Kidney epithelial cell (primary cell): ENCODE results near the gene C22orf31. TPM values are rescaled to one million over a fixed set of nuclear protein-coding genes. Genes with fewer than 3 reads are reported as not detected.
A peak's percentile ranks its signal among the peaks of the same experiment; 100 is the strongest.

Experiments used
- DNase-seq: peaks from one replicate; pipeline ENCODE4 v3.0.0-alpha.2; 2010; ENCODE audit warnings: low read depth
- H3K27me3 ChIP-seq: 2 replicates; pipeline ENCODE4 v1.6.0; 2011; ENCODE audit warnings: low read length; ENCODE audit not compliant: control insufficient read depth, insufficient read depth
- H3K36me3 ChIP-seq: 2 replicates; pipeline ENCODE4 v1.5.1; 2011; ENCODE audit warnings: low read length; ENCODE audit not compliant: control insufficient read depth, insufficient read depth
- H3K4me3 ChIP-seq: 2 replicates; pipeline ENCODE4 v1.5.1; 2011; ENCODE audit warnings: low read depth, mild to moderate bottlenecking, control low read depth, low read length
- CTCF ChIP-seq: IDR thresholded peaks from 2 replicates; pipeline ENCODE4 v1.5.1; 2011; ENCODE audit warnings: mild to moderate bottlenecking, moderate library complexity, low read length, control low read depth, inconsistent platforms; ENCODE audit not compliant: insufficient read depth, poor library complexity, severe bottlenecking
- total RNA-seq: library from RNA; depleted of rRNA; stranded (reverse); fragments of >200 nt; gene quantifications from 2 replicates; pipeline ENCODE4 v1.2.3, GENCODE V29; 2015

The C22orf31 gene
- total RNA-seq, 1 donor from 2014 or later = not detected

GRCh38 chr22:29073618-29074275 is 12.1 kb upstream of the C22orf31 start:
- no peak for TF ChIP-seq CTCF
- Histone ChIP-seq H3K36me3 (no peaks in the 10 kb centered on the region), H3K4me3 (peak overlapping the region; percentile 59), H3K27me3 (peaks cover 11% of the 10 kb centered on the region)
- DNase-seq = no peak

DNA sequence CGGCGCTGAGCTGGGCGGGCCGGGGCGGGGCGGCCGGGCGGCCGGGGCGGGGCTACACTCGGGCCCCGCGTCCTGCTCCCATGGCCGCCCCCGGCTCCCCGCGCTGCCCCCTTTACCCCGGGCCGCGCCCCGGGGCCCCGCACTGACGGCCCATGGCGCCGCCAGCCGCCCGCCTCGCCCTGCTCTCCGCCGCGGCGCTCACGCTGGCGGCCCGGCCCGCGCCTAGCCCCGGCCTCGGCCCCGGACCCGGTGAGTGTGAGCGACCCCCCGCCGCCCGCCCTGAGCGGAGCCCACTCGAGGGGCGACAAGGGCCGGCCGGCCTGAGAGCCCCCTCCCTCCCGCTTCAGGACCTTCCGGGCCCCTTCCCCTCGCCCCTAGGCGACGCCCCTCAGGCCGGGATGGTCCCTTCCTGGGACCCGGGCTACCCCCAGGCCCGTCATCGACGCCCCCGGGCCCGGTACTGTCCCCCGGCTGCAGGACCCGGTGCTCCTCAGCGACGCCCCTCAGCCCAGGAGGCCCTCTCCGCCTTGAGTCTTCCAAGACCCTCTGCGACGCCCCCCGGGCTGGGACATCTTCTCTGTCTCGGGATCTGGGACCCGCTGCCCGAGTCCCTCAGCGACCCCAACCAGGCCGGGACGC is 11.5 kb upstream of the C22orf31 start, which contains the start of gene KREMEN1:
Gene KREMEN1, plus strand, starts transcription at position 57 of the 639 bp plus-strand sequence. Its CDS starts 96 bp downstream, at position 153.
- no peak for TF ChIP-seq CTCF
- Histone ChIP-seq H3K36me3 (no peaks in the 10 kb centered on the region), H3K27me3 (peaks cover 11% of the 10 kb centered on the region), H3K4me3 (peak within 1 kb of the TSS; percentile 59)
- no peak for DNase-seq

DNA sequence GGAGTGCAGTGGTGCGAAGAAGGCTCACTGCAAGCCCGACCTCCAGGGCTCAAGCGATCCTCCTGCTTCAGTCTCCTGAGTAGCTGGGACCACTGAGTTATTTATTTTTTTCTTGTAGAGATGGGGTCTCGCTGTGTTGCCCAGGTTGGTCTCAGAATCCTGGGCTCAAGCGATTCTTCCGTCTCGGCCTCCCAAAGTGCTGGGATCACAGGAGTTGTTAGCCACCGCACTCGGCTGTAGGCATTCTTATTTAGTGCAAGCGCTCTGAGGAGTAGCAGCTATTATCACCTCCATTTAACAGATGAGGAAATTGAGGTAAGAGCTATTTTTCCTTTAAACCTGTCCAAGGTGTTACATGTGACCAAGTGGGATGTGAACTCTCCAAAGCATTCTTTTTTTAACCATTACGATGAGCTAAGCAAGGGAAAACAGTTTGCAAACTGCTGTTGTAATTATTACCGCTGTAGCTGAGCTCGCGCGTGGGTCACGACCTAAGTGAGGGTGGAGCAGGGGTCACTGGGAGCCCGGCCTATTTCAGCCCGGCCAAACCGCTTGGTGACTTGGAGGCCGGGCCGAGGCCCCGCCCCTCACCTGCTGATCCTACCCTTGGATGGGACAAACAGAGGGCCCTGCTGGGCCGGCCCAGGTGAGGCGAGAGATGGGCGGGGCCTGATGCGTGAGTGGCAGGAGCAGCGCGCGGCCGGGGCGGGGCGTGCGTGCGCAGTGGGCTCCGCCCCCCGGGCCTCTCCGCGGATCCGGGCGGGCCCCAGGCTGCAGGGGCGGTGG is 10.8 kb upstream of the C22orf31 start:
- Histone ChIP-seq H3K4me3 (peak overlapping the region; percentile 31), H3K36me3 (no peaks in the 10 kb centered on the region), H3K27me3 (peaks cover 11% of the 10 kb centered on the region)
- DNase-seq = no peak
- no peak for TF ChIP-seq CTCF

DNA sequence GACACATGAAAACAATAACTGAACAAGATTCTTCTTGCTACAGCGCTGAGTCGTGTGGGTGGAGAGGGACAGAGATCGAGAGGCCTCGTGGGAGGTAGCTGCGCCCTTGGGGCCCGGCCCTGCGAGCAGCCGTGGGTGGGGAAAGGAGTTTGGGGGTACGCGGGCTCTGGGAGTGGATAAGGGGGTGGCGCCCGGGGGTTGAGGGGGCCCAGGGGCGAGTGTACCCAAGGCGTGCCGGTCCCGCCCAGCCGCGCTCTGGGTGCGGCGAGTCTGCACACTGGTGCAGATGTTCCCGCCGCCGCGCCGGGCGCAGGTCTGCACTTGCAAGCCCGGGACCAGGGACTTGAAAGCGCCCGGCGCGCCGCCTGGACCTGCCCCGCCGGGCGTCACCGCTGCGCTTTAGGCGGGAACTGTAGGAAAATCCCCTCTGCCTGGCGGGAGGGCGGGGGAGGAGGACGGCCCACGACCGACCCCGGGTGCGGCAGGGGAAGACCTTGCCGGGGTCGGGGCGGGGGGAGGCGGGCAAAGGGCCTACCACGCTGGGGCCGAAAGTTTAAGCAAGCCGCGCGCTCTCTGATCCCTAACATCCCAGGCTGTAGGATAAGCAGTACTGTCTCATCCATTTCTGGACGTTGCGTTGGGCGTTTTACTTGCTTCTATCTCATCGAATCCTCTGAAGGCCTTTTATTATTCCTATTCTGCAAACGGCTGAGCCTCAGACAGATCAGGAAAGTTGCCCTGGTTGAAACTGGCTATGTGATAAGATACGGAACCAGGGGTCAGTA is 9.8 kb upstream of the C22orf31 start:
- TF ChIP-seq CTCF = no peak
- H3K36me3 ChIP-seq = no peaks in the 10 kb centered on the region
- DNase-seq = no peak
- peak overlapping the region; percentile 17 for H3K4me3 ChIP-seq
- peaks cover 11% of the 10 kb centered on the region for H3K27me3 ChIP-seq

GRCh38 chr22:29070490-29070889 is 8.9 kb upstream of the C22orf31 start:
- H3K36me3 ChIP-seq = no peaks in the 10 kb centered on the region
- H3K27me3 ChIP-seq = peaks cover 11% of the 10 kb centered on the region
- DNase-seq = no peak
- TF ChIP-seq CTCF = no peak
- H3K4me3 ChIP-seq = no peak overlapping the region
